K562 (cell line): Measurements from ENCODE around the gene GNA15. TPM values are rescaled to one million over a fixed set of nuclear protein-coding genes. Genes with fewer than 3 reads are reported as not detected.

Experiments
- ELF1 ChIP-seq: fragments of 200-800 bp; sonication (Bioruptor generic); IDR thresholded peaks from 2 replicates; pipeline ENCODE4 v1.6.1; 2016; ENCODE audit warnings: missing genetic modification characterization, missing compliant biosample characterization
- GABPA ChIP-seq: fragments of 200-800 bp; sonication (Bioruptor generic); conservative IDR thresholded peaks from 2 replicates; pipeline ENCODE4 v1.6.1; 2016; ENCODE audit warnings: low read depth, missing genetic modification characterization, missing compliant biosample characterization
- HDAC6 ChIP-seq: IDR thresholded peaks from 2 replicates; pipeline ENCODE4 v1.6.1; 2012; ENCODE audit warnings: low read depth, mild to moderate bottlenecking, control low read depth, inconsistent platforms, low read length, moderate library complexity
- KDM2B ChIP-seq: fragments of 250-450 bp; sonication (Bioruptor Pico); IDR thresholded peaks from 2 replicates; pipeline ENCODE4 v1.8.0; 2021; ENCODE audit warnings: mild to moderate bottlenecking, moderate library complexity
- KLF1 ChIP-seq: fragments of 450-650 bp; IDR thresholded peaks from 2 replicates; pipeline ENCODE4 v1.6.1; 2016; ENCODE audit warnings: missing genetic modification characterization, missing compliant biosample characterization
- LARP7 ChIP-seq: fragments of 450-650 bp; IDR thresholded peaks from 2 replicates; pipeline ENCODE4 v1.6.1; 2016
- MCM2 ChIP-seq: fragments of 450-650 bp; IDR thresholded peaks from 2 replicates; pipeline ENCODE4 v1.6.1; 2017; ENCODE audit warnings: low read depth, mild to moderate bottlenecking
- MCM7 ChIP-seq, 2 experiments: fragments of 450-650 bp; IDR thresholded peaks; 2 replicates each; pipeline ENCODE4 v1.6.1; 2016 to 2018
- MTA3 ChIP-seq: fragments of 450-650 bp; formaldehyde crosslinking; IDR thresholded peaks from 2 replicates; pipeline ENCODE4 v1.6.1; 2017; ENCODE audit warnings: mild to moderate bottlenecking, borderline replicate concordance
- NCOA2 ChIP-seq, 2 experiments: fragments of 450-650 bp; IDR thresholded peaks; 2 replicates each; pipeline ENCODE4 v1.6.1; 2018; ENCODE audit warnings: mild to moderate bottlenecking in 2 of 2, moderate library complexity in 1 of 2; ENCODE audit not compliant: partially characterized antibody in 2 of 2
- NR1H2 ChIP-seq: sonication (generic); formaldehyde crosslinking; IDR thresholded peaks from 2 replicates; pipeline ENCODE4 v1.4.0; 2020; ENCODE audit warnings: mild to moderate bottlenecking, missing genetic modification reagents
- PYGO2 ChIP-seq: fragments of 450-650 bp; IDR thresholded peaks from 2 replicates; pipeline ENCODE4 v1.6.1; 2016; ENCODE audit warnings: mild to moderate bottlenecking, missing genetic modification characterization, moderate library complexity, missing compliant biosample characterization
- SNIP1 ChIP-seq: fragments of 450-650 bp; IDR thresholded peaks from 2 replicates; pipeline ENCODE4 v1.7.1; 2017; ENCODE audit warnings: low read depth, mild to moderate bottlenecking
- STAT5A ChIP-seq: IDR thresholded peaks from 2 replicates; pipeline ENCODE4 v1.6.1; 2012; ENCODE audit warnings: low read length, inconsistent platforms, borderline replicate concordance
- STAT5B ChIP-seq: fragments of 250-450 bp; sonication (Bioruptor Pico); IDR thresholded peaks from 2 replicates; pipeline ENCODE4 v1.8.0; 2021; ENCODE audit warnings: mild to moderate bottlenecking, inconsistent platforms
- TEAD1 ChIP-seq, 2 experiments: fragments of 450-650 bp in 1 of 2; sonication (generic) in 1 of 2; formaldehyde crosslinking; IDR thresholded peaks; 2 replicates each; pipeline versions ENCODE4 v1.4.0 to v1.8.0; 2020 to 2022; ENCODE audit warnings: mild to moderate bottlenecking in 2 of 2, missing genetic modification reagents in 1 of 2
- YBX1 ChIP-seq: fragments of 450-650 bp; IDR thresholded peaks from 2 replicates; pipeline ENCODE4 v1.7.1; 2016; ENCODE audit warnings: mild to moderate bottlenecking
- ZNF232 ChIP-seq: sonication (generic); formaldehyde crosslinking; IDR thresholded peaks from 2 replicates; pipeline ENCODE4 v1.8.0; 2022; ENCODE audit warnings: mild to moderate bottlenecking, missing genetic modification reagents
- ZNF445 ChIP-seq: fragments of 250-450 bp; sonication (Bioruptor Pico); IDR thresholded peaks from 2 replicates; pipeline ENCODE4 v1.4.0; 2020; ENCODE audit warnings: low read depth, mild to moderate bottlenecking, moderate library complexity
- polyA plus RNA-seq, 8 experiments: library from polyadenylated mRNA; depleted of rRNA in 4 of 8; stranded (reverse) in 5 of 8; unstranded in 3 of 8; fragments of >200 nt; fragmentation: Nextera tagmentation in 2 of 8; fragmentation: Illumina TruSeq in 1 of 8; extraction: Ambion mirVana in 2 of 8; extraction: Trizol in 1 of 8; gene quantifications; 2 replicates each; pipeline versions ENCODE4 v1.2.1 to v1.2.3, GENCODE V29; 2011 to 2014; ENCODE audit warnings: inconsistent platforms in 1 of 8, missing spikeins in 1 of 8
- total RNA-seq, 7 experiments: library from RNA; depleted of rRNA in 6 of 7; stranded (reverse); fragments of >200 nt in 6 of 7; fragmentation: Illumina TruSeq in 2 of 7; extraction: Trizol in 2 of 7; gene quantifications; 2 replicates each; pipeline versions ENCODE4 v1.2.1 to v1.2.3, GENCODE V29; 2011 to 2021; ENCODE audit warnings: low replicate concordance in 1 of 7
- TF ChIP-seq, protein P1 (sequence below): sonication (generic); formaldehyde crosslinking; IDR thresholded peaks from 2 replicates; pipeline ENCODE4 v1.8.0; 2022; ENCODE audit warnings: missing genetic modification reagents, mild to moderate bottlenecking, moderate library complexity, borderline replicate concordance
- TF ChIP-seq, protein P2 (sequence below): fragments of 450-650 bp; IDR thresholded peaks from 2 replicates; pipeline ENCODE4 v1.6.1; 2017; ENCODE audit warnings: antibody characterized with exemption
- TF ChIP-seq, protein P3 (sequence below): sonication (generic); IDR thresholded peaks from 2 replicates; pipeline ENCODE4 v1.6.1; 2016
- TF ChIP-seq, protein P4 (sequence below): fragments of 250-450 bp; sonication (Bioruptor Pico); IDR thresholded peaks from 2 replicates; pipeline ENCODE4 v1.5.0; 2021
- TF ChIP-seq, protein P5 (sequence below): fragments of 250-450 bp; sonication (Bioruptor Pico); IDR thresholded peaks from 2 replicates; pipeline ENCODE4 v1.5.0; 2020; ENCODE audit warnings: mild to moderate bottlenecking, borderline replicate concordance

The GNA15 gene
- total and polyA plus RNA-seq, 9 of the 15 experiments (the other 6 are each of a cell fraction or from before 2014, with no cell fraction given), result 0.03 to 0.24 (median 0.11) TPM; not detected in 1

DNA sequence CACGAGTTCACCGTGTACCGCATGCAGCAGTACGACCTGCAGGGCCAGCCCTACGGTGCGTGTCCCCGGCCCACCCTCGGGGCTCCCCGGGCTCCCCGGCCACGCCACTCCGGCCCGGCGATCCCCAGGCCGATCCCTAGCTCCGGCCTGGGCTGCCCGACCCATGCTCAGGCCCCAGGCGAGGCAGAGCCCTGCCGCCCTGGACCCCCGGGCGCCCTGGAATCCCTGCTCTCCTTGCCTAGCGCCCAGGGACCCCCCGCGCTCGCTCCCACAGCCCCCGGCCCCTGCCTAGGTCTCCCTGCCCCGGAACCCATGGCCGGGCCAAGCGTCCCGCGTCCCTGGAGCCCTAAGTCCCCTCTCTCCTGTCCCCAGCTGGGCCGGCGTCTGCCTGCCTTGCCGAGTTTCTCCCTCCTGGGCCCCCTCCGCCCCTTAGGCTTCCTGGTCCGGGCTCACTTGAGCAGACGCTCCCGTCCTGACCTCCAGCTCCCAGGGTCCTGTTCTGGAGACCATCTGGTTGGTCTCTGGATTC, 50.4 kb downstream of the GNA15 start (continued):
- no peak for TF ChIP-seq STAT5B (CRISPR knock-in tag)
- no peak for TF ChIP-seq GABPA (tag)
- TF ChIP-seq KDM2B, result peak; percentile 89; the same call in 1 of the 2 replicates
- TF ChIP-seq TEAD1 (CRISPR knock-in tag; IDR thresholded peaks at IDR 0.05), result 0 out of 4 replicates have a peak, but pooled peaks of 1 of the 2 experiments have one; percentile 8
- TF ChIP-seq STAT5A, result no peak
- no peak for TF ChIP-seq NR1H2 (CRISPR knock-in tag)
- no peak for TF ChIP-seq ZNF232 (CRISPR knock-in tag)
- no peak for TF ChIP-seq NCOA2 (IDR thresholded peaks at IDR 0.05; ENCODE audit: partially characterized antibody in 2 of 2)
- TF ChIP-seq KLF1 (tag), result no peak
- TF ChIP-seq, protein P1, sequence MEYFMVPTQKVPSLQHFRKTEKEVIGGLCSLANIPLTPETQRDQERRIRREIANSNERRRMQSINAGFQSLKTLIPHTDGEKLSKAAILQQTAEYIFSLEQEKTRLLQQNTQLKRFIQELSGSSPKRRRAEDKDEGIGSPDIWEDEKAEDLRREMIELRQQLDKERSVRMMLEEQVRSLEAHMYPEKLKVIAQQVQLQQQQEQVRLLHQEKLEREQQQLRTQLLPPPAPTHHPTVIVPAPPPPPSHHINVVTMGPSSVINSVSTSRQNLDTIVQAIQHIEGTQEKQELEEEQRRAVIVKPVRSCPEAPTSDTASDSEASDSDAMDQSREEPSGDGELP (CRISPR knock-in tag), result peak; percentile 22; the same call in 1 of the 2 replicates
- TF ChIP-seq ZNF445 (CRISPR knock-in tag), result no peak
- no peak for TF ChIP-seq LARP7
- TF ChIP-seq MCM7 (IDR thresholded peaks at IDR 0.05), result no peak
- TF ChIP-seq MCM2, result no peak
- TF ChIP-seq, protein P2, sequence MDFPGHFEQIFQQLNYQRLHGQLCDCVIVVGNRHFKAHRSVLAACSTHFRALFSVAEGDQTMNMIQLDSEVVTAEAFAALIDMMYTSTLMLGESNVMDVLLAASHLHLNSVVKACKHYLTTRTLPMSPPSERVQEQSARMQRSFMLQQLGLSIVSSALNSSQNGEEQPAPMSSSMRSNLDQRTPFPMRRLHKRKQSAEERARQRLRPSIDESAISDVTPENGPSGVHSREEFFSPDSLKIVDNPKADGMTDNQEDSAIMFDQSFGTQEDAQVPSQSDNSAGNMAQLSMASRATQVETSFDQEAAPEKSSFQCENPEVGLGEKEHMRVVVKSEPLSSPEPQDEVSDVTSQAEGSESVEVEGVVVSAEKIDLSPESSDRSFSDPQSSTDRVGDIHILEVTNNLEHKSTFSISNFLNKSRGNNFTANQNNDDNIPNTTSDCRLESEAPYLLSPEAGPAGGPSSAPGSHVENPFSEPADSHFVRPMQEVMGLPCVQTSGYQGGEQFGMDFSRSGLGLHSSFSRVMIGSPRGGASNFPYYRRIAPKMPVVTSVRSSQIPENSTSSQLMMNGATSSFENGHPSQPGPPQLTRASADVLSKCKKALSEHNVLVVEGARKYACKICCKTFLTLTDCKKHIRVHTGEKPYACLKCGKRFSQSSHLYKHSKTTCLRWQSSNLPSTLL, result no peak
- TF ChIP-seq MTA3, result no peak
- TF ChIP-seq, protein P3, sequence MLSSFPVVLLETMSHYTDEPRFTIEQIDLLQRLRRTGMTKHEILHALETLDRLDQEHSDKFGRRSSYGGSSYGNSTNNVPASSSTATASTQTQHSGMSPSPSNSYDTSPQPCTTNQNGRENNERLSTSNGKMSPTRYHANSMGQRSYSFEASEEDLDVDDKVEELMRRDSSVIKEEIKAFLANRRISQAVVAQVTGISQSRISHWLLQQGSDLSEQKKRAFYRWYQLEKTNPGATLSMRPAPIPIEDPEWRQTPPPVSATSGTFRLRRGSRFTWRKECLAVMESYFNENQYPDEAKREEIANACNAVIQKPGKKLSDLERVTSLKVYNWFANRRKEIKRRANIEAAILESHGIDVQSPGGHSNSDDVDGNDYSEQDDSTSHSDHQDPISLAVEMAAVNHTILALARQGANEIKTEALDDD, result no peak
- no peak for TF ChIP-seq SNIP1
- TF ChIP-seq YBX1, result no peak
- TF ChIP-seq, protein P4, sequence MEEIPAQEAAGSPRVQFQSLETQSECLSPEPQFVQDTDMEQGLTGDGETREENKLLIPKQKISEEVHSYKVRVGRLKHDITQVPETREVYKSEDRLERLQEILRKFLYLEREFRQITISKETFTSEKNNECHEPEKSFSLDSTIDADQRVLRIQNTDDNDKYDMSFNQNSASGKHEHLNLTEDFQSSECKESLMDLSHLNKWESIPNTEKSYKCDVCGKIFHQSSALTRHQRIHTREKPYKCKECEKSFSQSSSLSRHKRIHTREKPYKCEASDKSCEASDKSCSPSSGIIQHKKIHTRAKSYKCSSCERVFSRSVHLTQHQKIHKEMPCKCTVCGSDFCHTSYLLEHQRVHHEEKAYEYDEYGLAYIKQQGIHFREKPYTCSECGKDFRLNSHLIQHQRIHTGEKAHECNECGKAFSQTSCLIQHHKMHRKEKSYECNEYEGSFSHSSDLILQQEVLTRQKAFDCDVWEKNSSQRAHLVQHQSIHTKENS, result no peak
- no peak for TF ChIP-seq ELF1
- TF ChIP-seq, protein P5, sequence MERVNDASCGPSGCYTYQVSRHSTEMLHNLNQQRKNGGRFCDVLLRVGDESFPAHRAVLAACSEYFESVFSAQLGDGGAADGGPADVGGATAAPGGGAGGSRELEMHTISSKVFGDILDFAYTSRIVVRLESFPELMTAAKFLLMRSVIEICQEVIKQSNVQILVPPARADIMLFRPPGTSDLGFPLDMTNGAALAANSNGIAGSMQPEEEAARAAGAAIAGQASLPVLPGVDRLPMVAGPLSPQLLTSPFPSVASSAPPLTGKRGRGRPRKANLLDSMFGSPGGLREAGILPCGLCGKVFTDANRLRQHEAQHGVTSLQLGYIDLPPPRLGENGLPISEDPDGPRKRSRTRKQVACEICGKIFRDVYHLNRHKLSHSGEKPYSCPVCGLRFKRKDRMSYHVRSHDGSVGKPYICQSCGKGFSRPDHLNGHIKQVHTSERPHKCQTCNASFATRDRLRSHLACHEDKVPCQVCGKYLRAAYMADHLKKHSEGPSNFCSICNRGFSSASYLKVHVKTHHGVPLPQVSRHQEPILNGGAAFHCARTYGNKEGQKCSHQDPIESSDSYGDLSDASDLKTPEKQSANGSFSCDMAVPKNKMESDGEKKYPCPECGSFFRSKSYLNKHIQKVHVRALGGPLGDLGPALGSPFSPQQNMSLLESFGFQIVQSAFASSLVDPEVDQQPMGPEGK (CRISPR knock-in tag), result no peak
- TF ChIP-seq PYGO2, result no peak
- TF ChIP-seq HDAC6, result no peak
